GM12878 (cell line): ENCODE results near the gene MIER1.

Experiments used
- KDM1A ChIP-seq: fragments of 200-600 bp; sonication (generic); IDR thresholded peaks from 2 replicates; pipeline ENCODE4 v1.6.1; 2016; ENCODE audit warnings: borderline replicate concordance
- NRF1 ChIP-seq: conservative IDR thresholded peaks from 2 replicates; pipeline ENCODE4 v1.6.1; 2011; ENCODE audit warnings: mild to moderate bottlenecking, low read depth, low read length, improper control_type of control experiment
- POLR2AphosphoS5 ChIP-seq: IDR thresholded peaks from 2 replicates; pipeline ENCODE4 v1.6.1; 2011; ENCODE audit warnings: mild to moderate bottlenecking, low read length, inconsistent platforms
- RAD21 ChIP-seq: IDR thresholded peaks from 2 replicates; pipeline ENCODE4 v1.6.1; 2011; ENCODE audit warnings: mild to moderate bottlenecking, low read depth, low read length, moderate library complexity; ENCODE audit not compliant: insufficient read depth
- TF ChIP-seq, protein P1 (sequence below): IDR thresholded peaks from 2 replicates; pipeline ENCODE4 v1.6.1; 2012; ENCODE audit warnings: low read depth, low read length, improper control_type of control experiment

DNA sequence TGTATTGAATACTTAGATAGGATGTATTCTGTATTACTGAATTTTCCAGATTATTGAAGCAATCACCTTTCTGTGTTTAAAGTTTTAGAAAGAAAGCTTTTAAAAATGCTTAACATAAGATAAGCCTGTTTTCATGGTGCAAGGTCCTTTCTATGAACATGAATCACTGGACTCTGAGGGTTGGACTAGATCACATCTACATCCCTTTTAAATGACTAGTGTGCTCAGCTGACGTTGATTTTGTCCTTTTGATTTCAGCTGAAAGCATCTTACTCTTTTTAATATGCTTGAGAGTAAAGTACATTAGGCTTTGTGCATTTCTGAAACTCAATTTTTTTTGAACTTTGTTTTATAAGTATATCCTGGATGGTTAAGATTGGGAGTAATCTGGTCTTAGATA is 16.2 kb downstream of the MIER1 start:
- TF ChIP-seq, protein P1, sequence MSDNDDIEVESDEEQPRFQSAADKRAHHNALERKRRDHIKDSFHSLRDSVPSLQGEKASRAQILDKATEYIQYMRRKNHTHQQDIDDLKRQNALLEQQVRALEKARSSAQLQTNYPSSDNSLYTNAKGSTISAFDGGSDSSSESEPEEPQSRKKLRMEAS = no peak
- no peak for TF ChIP-seq POLR2AphosphoS5
- no peak for TF ChIP-seq NRF1
- no peak for TF ChIP-seq RAD21
- no peak for TF ChIP-seq KDM1A
